Stimulated activated CD4-positive, alpha-beta T cell treated with anti-CD3 and anti-CD28 coated beads, Interleukin-1b, Interleukin-23, amount 100 ng/mL, for 1 hour (primary cell): ENCODE measurements around the gene GFOD2.
A peak's percentile ranks its signal among the peaks of the same experiment; 100 is the strongest.

ENCODE experiments used
- DNase-seq, 2 donors: peaks; one replicate each; pipeline ENCODE4 v3.0.0-alpha.2; 2020; ENCODE audit warnings: low read depth in 2 of 2

GFOD2 gene

DNA sequence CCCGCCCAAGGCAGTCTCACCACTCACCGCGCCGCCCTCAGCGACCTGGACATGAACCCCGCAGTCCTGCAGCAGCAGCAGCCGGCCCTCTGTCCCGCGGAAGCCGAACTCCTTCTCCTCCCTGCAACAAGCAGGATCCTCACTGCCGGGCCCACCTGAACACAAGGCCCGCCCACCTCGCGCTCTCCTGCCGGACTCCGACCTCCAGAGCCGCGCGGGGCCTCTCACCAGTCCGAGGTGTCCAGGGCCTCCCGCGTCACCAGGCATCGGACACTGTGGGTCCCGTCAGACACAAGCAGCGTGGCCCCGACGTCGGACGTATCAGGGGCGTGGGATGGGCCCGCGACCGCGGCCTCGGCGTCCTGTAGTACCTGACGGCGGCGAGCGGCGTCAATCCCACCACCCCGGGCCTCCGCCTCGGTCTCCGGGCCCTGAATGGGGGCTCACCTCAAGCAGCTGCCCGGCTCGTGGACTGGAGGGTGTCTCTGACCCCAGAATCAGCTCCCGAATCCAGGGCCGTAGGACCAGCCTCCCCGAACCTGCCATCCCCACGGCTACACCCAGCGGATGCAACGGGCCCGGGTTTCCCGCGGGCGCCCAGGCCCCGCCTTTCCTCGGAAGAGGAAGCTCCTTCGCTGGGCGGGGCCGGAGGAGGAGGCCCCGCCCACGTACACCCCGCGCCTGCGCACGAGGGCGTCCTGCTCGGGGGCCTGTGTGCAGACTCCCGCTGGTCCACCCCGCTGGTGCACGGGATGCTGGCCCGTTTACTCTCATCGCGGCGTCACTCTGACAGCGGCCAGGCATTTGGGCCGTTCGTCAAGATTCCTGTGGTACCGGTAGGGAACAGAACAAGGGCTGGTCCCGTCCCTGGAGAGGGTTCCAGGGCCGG is 59.2 kb downstream of the GFOD2 start, which contains the start of gene ACD:
Gene ACD, minus strand, starts transcription at position 586 of the 889 bp plus-strand sequence. Its CDS starts 40 bp downstream, at position 546.
- peak; percentile 86 to 93 for DNase-seq

- no peak for DNase-seq
Observed at GRCh38 chr16:67658849-67659674, 60.1 kb downstream of the GFOD2 start.

DNA sequence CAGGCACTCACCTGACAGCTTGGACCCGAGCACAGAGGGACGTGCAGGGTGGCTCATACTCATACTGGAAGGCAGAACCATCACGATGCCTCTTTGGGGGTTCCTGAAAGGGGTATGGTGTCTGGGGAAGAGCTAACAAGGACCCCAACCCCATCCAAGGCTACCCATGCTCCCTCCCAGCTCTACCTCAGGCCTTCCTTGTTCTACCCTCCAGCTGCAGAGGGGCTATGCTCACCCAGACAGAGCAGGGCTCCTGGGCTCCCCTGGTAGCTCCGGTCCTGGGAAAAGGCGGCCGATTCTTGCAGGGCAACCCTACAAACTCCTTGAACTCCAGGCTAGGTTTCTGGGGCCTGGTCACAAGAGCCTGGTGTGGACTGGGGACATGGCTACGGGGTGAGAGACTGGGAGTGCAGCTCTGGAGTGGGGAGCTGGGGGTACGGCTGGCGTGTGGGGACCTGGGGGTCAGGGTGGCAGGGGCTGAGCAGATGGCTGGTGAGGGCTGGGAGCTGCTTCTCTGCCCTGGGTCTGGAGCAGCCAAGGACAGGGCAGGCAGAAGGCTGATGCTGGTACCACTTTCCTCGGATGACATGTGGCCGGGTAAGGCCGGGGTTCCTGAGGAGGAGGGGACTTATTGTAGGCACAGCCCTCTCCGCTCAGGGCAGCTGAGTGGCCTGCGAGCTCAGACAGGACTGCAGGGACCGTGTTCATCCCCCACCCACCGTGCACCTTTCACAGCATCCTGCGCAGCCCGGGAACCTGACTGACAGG is 61.2 kb downstream of the GFOD2 start:
- no peak for DNase-seq

DNA sequence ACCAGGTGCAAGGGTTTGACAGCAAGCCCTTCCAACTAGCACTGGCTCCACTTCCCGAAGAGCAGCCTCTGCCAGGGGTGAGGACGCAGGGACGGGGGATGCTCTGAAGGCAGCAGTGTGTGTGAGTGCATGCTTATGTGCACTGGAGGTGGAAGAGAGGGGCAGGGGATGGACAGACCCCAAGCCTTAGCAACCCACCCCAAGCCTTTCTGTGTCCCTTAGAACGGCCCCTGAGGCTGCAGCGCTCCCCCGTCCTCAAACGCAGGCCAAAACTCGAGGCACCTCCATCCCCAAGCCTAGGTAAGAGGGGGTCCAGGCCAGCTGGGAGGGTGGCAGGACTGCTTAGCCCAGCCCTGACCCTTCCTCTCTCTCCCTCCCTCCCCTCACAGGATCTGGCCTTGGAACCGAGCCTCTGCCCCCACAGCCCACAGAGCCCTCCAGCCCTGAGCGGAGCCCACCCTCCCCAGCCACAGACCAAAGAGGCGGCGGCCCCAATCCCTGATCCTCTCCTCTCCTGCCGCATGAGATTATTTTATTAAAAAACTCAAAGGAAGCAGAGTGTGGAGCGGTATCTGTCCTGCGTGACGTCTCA is 62.0 kb downstream of the GFOD2 start:
- DNase-seq: no peak

DNA sequence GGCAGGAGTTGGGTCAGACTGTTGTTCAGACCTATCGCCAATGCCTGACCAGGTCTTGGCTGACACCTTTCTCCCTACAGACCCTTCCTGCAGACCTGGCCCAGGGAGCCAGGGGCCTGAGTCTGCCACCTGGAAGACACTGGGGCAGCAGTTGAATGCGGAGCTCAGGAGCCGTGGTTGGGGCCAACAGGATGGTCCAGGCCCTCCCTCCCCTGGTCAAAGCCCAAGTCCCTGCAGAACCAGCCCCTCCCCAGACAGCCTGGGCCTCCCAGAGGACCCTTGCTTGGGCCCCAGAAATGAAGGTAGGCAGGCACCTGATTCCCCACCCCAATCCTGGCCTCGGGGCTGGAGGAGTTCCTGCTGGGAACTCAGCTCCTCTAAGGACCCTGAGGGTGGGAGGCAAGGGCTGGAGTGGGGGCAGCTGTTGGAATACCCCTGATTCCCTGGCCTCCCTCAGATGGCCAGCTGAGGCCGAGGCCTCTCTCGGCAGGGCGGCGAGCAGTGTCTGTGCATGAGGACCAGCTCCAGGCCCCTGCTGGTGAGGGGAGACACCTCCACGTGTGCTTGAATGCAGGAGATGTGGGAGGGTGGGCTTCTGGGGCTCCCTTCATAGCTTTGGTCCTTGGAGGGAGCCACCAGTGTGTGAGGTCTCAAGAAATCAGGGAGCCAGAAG is 62.6 kb downstream of the GFOD2 start:
- DNase-seq: no peak

GRCh38 chr16:67655363-67655762 is 63.8 kb downstream of the GFOD2 start:
- DNase-seq: no peak

GRCh38 chr16:67654403-67654911 is 64.7 kb downstream of the GFOD2 start:
- no peak for DNase-seq

- DNase-seq: no peak
Observed at GRCh38 chr16:67653789-67654402, 65.2 kb downstream of the GFOD2 start.

DNA sequence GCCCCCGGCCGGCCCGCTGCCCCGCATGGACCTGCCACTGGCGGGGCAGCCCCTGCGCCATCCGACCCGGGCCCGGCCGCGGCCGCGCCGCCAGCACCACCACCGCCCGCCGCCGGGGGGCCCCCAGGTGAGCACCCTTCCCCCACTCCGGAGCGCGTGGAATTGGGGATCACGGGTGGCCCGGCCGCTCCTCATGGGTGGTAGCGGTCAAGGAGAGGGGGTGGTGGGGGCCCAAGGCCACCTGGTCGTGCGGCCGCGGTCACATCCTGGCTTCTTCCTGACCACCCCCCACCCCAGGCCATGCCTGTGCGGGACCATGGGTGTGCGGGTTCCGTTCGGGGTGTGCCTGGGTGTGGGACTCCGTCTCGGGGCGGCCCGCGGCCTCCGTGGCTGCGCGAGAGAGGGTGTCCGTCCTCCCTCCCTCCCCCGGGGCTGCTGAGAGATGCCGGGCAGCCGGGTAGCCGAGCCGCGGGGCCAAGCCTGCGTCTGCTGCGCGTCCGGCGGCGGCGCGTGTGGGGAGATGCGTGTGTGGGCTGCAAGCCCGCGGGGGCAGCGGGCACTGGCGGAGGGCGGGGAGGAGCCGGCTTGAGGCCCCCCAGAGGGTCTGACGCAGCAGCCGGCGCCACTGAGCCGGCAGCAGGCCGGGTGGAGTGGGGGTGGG is 65.9 kb downstream of the GFOD2 start:
- DNase-seq: no peak

DNA sequence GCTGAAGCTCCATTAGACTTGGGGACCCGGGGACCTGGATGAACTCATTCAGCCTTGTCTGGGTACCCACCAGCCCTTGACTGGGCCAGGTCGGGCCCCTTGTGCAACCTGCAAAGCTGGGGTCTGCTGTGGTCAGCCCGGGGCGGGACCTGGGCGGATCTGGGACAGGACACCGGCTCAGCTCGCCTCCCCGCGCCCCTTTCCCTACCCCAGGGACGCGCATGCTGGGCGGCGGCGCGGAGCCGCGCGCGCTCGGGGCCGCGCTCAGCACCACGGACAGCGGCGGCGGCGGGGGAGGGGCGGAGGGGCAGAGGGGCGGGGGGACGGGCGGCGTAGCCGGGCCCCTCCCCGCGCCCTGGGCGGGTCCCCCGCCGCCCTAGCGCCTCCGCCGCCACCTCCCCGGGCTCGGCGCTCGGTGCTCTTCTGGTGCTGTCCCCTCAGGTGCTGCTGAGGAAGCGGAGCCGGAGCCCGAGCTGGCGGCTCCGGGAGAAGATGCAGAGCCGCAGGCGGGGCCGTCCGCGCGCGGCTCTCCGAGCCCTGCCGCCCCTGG is 66.5 kb downstream of the GFOD2 start:
- DNase-seq: no peak

DNA sequence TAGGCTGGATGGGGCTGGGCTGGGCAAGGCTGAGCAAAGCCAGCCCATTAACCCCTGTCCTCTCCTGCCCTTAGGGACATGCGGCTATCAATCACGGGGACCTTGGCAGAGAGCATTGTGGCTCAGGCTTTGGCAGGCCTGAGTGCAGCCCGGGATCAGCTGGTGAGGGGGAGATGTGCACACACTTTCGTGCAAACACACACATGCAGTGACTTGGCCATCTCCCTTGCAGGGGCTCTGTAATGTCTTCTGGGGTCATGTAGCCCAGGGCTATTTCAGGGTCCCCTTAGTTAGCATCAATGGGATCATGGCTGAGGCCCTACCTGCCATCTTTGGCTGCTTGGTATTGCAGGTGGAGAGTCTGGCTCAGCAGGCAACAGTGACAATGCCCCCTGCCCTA is 67.3 kb downstream of the GFOD2 start:
- no peak for DNase-seq

GRCh38 chr16:67651039-67651438 is 68.1 kb downstream of the GFOD2 start:
- no peak for DNase-seq

DNA sequence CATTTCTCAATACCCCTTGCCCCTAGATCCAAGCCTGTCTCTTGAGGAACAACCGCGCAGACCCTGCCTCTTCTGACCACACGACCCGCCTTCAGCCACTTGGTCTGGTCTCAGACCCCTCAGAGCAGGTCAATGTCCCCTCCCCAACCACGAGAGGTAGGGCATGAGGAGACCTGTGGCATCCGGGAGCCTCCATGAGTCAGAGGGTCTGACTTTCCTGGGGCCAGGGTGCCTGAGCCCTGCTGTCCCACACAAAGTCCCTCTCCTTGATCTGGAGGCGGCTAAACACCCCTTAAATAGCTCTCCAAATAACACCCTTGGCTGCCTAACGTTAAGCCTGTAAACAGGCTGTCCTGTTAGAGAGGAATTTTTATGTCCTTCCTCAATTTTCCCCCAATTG is 69.1 kb downstream of the GFOD2 start:
- no peak for DNase-seq

- no peak for DNase-seq
Observed at GRCh38 chr16:67649494-67649931, 69.6 kb downstream of the GFOD2 start.

GRCh38 chr16:67648764-67649407 is 70.2 kb downstream of the GFOD2 start:
- DNase-seq: no peak

DNA sequence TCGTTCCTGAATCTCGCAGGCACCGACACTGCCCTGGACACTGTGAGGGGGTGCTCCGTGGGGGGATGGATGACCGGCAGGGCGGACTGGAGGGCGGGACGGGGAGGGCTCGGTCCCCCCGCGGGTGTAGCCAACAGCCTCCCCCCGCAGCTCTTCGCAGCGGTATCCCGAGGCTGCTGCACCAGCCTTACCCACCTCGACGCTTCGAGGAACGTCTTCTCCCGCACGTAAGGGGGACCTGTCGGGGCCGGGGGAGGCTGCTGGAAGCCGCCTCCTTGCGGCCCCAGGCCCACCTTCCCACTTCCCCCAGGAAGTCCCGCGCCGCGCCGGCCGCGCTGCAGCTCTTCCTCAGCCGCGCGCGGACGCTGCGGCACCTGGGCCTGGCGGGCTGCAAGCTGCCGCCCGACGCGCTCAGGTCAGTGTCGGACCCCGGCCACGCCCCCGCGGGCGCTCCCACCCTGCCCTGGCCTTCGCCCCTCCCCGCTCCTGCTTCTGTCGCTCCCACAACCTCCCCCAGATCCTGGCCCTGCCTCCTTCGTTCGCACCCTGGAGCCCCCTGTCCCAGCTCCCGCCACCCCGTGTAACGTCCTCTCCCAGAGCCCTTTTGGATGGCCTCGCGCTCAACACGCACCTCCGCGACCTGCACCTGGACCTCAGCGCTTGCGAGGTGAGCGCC is 70.9 kb downstream of the GFOD2 start:
- DNase-seq: no peak

DNA sequence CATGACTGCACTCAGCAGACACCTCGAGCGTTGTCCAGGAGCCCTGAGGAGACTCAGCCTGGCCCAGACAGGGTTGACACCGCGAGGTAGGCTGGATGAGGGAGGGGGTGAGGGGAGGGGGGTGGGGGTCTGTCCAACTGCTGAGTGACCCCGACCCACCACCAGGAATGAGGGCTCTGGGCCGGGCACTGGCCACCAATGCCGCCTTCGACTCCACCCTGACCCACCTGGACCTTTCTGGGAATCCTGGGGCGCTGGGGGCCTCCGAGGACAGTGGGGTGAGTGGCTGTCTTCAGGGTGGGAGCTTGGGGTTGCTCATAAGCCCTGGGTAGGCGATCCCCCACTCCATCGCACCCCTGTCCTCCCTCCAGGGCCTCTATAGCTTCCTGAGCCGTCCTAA is 71.4 kb downstream of the GFOD2 start:
- DNase-seq: no peak

DNA sequence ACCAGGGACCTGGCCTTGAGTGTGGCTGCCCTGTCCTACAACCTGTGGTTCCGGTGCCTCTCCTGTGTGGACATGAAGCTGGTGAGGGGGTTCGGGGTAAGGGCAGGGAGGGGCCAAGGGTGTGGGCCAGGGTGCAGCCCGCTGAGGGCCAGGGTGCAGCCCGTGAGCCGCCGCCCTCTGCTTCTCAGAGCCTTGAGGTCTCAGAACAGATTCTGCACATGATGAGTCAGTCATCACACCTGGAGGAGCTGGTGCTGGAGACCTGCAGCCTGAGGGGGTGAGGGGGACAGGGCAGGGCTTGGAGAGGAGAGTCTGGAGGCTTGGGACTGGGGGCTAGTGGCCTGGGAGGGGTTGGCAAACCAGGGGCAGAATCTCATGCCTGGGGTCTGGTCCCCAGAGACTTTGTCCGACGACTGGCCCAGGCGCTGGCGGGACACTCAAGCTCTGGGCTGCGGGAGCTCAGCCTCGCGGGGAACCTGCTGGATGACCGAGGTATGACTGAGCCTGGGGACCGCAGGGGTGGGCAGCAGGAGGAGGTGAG is 71.9 kb downstream of the GFOD2 start:
- DNase-seq: no peak
